ENCODE data around the gene BRWD1. TPM values are rescaled to one million over a fixed set of nuclear protein-coding genes. Genes with fewer than 3 reads are reported as not detected.
A peak's percentile ranks its signal among the peaks of the same experiment; 100 is the strongest.

Gene BRWD1
- total RNA-seq, result 10 to 100 TPM; 27.7 to 39.9 TPM

- ATAC-seq (replicated peaks), result peak; percentile 50
- Mint-ChIP-seq H3K9me3 (no peaks in the 10 kb centered on the region), H3K4me3 (peak within 1 kb of the TSS; percentile 93), H3K27ac (peak within 1 kb of the TSS; percentile 96), H3K4me1 (peaks cover 34% of the 10 kb centered on the region), H3K36me3 (ENCODE audit: low read depth) (peaks cover 51% of the 10 kb centered on the region), H3K27me3 (no peaks in the 10 kb centered on the region)
Measured at GRCh38 chr21:39313571-39314142, at the start of gene BRWD1. Gene BRWD1 (minus strand): TSS chr21:39313632. CDS start chr21:39313491, 141 bp downstream.

- no peaks in the 10 kb centered on the region for H3K9me3 Mint-ChIP-seq
- no peaks in the 10 kb centered on the region for H3K36me3 Mint-ChIP-seq (ENCODE audit: low read depth)
- peaks cover 7% of the 10 kb centered on the region for H3K27me3 Mint-ChIP-seq
- no peak overlapping the region for H3K4me3 Mint-ChIP-seq
- no peak for ATAC-seq (replicated peaks)
- no peak overlapping the region for H3K27ac Mint-ChIP-seq
- H3K4me1 Mint-ChIP-seq, result no peaks in the 10 kb centered on the region
Measured at GRCh38 chr21:39362733-39363132, 49.3 kb upstream of the BRWD1 start.

- H3K27me3 Mint-ChIP-seq, result no peaks in the 10 kb centered on the region
- H3K4me3 Mint-ChIP-seq, result no peak overlapping the region
- no peak for ATAC-seq (replicated peaks)
Measured at GRCh38 chr21:39359382-39359781, 46.0 kb upstream of the BRWD1 start.

GRCh38 chr21:39353295-39353694 is 39.9 kb upstream of the BRWD1 start:
- peaks cover 6% of the 10 kb centered on the region for H3K36me3 Mint-ChIP-seq (ENCODE audit: low read depth)
- no peaks in the 10 kb centered on the region for H3K27me3 Mint-ChIP-seq
- no peaks in the 10 kb centered on the region for H3K9me3 Mint-ChIP-seq
- no peak overlapping the region for H3K27ac Mint-ChIP-seq
- no peak for ATAC-seq (replicated peaks)
- H3K4me1 Mint-ChIP-seq, result peaks cover 4% of the 10 kb centered on the region
- no peak overlapping the region for H3K4me3 Mint-ChIP-seq

More at GRCh38 chr21:39359382-39359781, 46.0 kb upstream of the BRWD1 start:
- Mint-ChIP-seq H3K4me1 (no peaks in the 10 kb centered on the region), H3K27ac (no peak overlapping the region), H3K9me3 (no peaks in the 10 kb centered on the region), H3K36me3 (ENCODE audit: low read depth) (no peaks in the 10 kb centered on the region)

GRCh38 chr21:39350094-39351005 is 36.9 kb upstream of the BRWD1 start:
- Mint-ChIP-seq H3K4me1 (peaks cover 22% of the 10 kb centered on the region), H3K9me3 (no peaks in the 10 kb centered on the region), H3K27ac (peak overlapping the region; percentile 95), H3K4me3 (peak overlapping the region; percentile 90), H3K36me3 (ENCODE audit: low read depth) (peaks cover 36% of the 10 kb centered on the region), H3K27me3 (no peaks in the 10 kb centered on the region)
- ATAC-seq (replicated peaks), result no peak

DNA sequence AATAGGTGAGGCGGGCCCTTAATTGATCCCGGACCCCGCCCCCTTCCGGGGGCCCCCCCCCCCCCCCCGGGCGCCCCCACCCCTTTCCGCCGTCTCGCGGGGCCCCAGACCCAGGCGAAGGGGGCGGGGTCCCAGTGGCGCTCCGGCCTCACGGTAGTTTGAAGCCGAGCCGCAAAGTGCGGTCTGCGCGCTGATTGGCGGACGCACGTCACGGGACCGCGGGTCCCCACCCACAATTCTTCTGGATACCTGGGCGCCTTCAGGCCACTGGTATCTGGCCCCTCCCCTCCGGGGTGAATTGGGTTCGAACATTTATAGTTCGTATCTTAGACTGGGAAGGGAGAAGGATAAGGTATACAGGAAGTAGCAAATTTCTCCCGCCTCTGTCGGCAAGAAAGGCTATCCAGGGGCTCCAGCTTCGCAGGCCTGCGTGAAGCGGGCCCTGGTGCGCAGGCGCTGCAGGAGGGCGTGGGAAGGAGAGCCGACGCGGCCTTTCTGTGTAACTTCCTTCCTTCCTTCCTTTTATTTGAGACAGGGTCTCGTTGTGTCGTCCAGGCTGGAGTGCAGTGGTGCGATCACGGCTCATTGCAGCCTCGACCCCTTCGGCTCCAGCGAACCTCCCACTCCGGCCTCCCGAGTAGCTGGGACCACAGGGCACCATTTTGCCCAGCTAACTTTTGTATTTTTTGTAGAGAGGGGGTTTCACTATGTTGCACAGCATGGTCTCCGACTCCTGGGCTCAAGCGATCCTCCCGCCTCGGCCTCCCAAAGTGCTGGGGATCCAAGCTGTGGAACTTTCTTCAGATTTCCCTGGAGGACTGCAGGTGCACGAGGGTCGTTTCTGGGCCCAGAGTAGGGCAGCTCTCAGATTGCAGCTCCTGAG is 36.0 kb upstream of the BRWD1 start:
- Mint-ChIP-seq H3K36me3 (ENCODE audit: low read depth) (peaks cover 44% of the 10 kb centered on the region), H3K27me3 (no peaks in the 10 kb centered on the region), H3K27ac (peak overlapping the region; percentile 95), H3K9me3 (no peaks in the 10 kb centered on the region), H3K4me1 (peaks cover 27% of the 10 kb centered on the region), H3K4me3 (peak overlapping the region; percentile 90)
- ATAC-seq (replicated peaks), result peak; percentile 91

DNA sequence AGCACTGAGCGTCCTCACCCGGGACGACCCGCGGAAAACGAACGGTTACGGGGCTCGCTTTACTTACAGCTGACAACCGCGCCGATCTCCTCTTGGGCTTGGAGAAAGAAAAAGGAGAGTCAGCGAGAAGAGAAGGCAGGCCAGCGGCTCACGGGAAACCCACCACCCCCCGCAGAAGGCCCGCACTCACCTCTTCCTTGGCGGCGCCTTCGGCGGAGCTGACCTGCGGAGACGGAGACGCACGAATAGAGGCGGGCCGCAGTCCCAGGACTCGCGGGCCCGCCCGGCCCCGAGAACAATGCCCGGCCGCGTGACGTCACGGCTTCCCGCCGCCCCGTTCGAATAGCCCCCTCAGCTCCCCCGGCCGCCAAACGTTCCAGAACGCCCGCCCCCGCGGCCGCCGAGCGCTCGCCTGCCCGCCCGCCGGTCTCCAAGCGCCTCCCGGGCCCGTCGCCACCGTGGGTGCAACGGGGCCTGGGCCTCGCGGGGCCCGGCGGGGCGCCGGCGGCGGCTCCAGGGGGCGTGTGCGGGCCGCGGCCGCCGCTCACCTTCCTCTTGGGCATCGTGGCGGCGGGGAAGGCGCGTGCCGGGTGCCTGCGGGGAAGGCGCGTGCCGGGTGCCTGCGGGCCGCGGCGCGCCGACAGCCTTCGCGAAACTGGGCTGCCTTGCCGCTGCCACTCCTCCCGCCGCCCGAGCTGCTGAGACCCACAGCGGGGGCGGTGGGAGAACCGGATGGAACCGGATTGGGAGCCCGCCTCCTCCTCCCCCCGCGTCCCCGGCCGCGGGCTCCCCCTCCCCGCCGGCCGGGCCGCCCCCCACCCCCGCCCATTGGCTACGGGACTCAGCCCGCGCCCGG is 35.2 kb upstream of the BRWD1 start, which contains the start of gene HMGN1:
Gene HMGN1, minus strand, starts transcription at position 734 of the 856 bp plus-strand sequence. Its CDS starts 171 bp downstream, at position 563.
- Mint-ChIP-seq H3K27ac (peak within 1 kb of the TSS; percentile 95), H3K27me3 (no peaks in the 10 kb centered on the region), H3K36me3 (ENCODE audit: low read depth) (peaks cover 53% of the 10 kb centered on the region), H3K9me3 (no peaks in the 10 kb centered on the region), H3K4me1 (peaks cover 27% of the 10 kb centered on the region), H3K4me3 (peak within 1 kb of the TSS; percentile 90)
- ATAC-seq (replicated peaks), result peak; percentile 60

DNA sequence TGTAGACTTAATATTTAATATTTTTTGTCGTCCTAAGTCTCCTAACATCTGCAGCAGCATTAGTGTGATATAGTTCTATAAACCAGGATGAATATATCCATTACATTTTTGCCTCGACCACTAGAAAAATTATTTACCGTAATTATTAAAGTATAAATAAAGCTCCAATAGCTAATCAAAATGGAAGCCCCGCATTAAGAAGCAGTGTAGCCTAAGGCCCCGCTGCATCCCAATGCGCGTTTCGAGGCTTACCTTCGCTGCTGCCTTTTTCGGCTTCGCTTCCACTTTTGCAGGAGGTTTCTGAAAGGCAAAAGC is 34.6 kb upstream of the BRWD1 start:
- H3K36me3 Mint-ChIP-seq (ENCODE audit: low read depth), result peaks cover 59% of the 10 kb centered on the region
- H3K9me3 Mint-ChIP-seq, result no peaks in the 10 kb centered on the region
- ATAC-seq (replicated peaks), result peak; percentile 2
- H3K4me1 Mint-ChIP-seq, result peaks cover 27% of the 10 kb centered on the region
- H3K4me3 Mint-ChIP-seq, result peak overlapping the region; percentile 90
- H3K27ac Mint-ChIP-seq, result peak overlapping the region; percentile 70
- no peaks in the 10 kb centered on the region for H3K27me3 Mint-ChIP-seq

DNA sequence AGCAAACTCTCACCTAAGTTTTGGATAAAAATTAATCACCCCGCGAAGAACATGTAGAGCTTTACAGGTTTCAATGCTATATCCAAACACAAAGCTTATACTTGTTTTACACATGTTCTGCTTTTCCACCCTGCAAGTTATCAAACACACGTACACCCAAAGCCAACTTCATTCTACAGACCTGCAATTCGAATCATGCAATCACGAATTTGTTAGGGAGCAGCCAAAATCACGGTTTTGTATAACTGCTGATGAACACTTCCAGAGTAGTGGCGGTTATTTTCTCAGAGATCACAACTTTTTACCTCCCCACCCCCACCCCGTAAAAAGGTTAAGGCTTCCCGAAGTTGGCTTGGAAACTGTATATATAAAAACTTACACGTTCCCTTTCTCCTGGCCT is 34.1 kb upstream of the BRWD1 start:
- no peaks in the 10 kb centered on the region for H3K27me3 Mint-ChIP-seq
- H3K27ac Mint-ChIP-seq, result peak overlapping the region; percentile 70
- no peak for ATAC-seq (replicated peaks)
- peak overlapping the region; percentile 90 for H3K4me3 Mint-ChIP-seq
- H3K36me3 Mint-ChIP-seq (ENCODE audit: low read depth), result peaks cover 64% of the 10 kb centered on the region
- peaks cover 27% of the 10 kb centered on the region for H3K4me1 Mint-ChIP-seq
- H3K9me3 Mint-ChIP-seq, result no peaks in the 10 kb centered on the region

DNA sequence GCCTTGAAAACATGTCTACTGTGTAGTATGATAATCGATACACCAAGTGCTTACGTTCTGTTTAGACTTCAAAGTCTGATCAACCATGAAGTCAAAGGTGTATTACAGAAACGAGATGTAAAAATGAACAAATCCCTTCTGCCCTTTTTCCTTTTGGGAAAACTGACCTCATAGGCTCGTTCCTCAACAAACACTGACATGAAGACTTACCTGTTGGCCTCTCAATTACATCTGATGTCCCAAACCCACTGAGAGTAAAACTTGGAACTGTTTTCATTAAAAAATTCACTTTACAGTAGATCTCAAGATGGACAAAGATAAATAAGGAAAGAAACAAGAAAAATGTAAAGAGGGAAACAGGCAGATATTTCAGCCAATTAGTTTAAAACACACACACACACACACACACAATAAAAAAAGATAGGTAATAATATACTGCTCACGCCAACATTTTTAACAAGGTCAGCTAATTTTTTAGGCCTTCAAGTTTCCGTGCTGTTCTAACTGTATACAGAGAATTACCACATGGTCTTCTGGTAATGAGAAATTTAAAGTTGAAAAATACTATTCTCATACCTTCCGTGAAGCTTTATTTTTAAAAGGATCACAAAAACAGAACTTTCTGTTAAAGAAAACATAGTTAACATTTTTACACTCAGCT is 33.4 kb upstream of the BRWD1 start:
- no peaks in the 10 kb centered on the region for H3K27me3 Mint-ChIP-seq
- peaks cover 27% of the 10 kb centered on the region for H3K4me1 Mint-ChIP-seq
- no peaks in the 10 kb centered on the region for H3K9me3 Mint-ChIP-seq
- peak overlapping the region; percentile 70 for H3K27ac Mint-ChIP-seq
- H3K4me3 Mint-ChIP-seq, result peak overlapping the region; percentile 90
- ATAC-seq (replicated peaks), result no peak
- peaks cover 71% of the 10 kb centered on the region for H3K36me3 Mint-ChIP-seq (ENCODE audit: low read depth)

GRCh38 chr21:39346206-39346605 is 32.8 kb upstream of the BRWD1 start:
- Mint-ChIP-seq H3K4me1 (peaks cover 27% of the 10 kb centered on the region), H3K27me3 (no peaks in the 10 kb centered on the region), H3K4me3 (peak overlapping the region; percentile 90), H3K9me3 (no peaks in the 10 kb centered on the region), H3K27ac (peak overlapping the region; percentile 70), H3K36me3 (ENCODE audit: low read depth) (peaks cover 77% of the 10 kb centered on the region)
- ATAC-seq (replicated peaks), result no peak

DNA sequence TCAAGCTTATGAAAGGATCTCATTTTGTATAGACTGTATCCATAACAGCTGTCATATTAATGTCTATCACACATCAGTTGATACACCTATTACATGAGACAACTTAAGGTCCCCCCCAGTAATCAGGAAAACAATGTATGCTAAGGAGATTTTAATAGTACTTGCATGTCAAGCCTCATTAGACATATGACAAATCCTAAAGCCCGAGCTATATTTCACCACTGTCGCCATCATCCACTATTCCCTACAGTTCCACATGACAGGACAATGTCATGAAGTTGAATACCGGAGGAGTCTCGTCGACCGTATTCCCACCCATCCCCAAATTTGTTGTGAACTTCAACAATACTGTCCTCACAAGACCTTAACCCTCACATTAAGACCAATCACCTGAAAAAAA is 32.0 kb upstream of the BRWD1 start:
- H3K4me1 Mint-ChIP-seq, result peaks cover 27% of the 10 kb centered on the region
- peaks cover 83% of the 10 kb centered on the region for H3K36me3 Mint-ChIP-seq (ENCODE audit: low read depth)
- H3K9me3 Mint-ChIP-seq, result no peaks in the 10 kb centered on the region
- peak overlapping the region; percentile 90 for H3K4me3 Mint-ChIP-seq
- ATAC-seq (replicated peaks), result no peak
- H3K27me3 Mint-ChIP-seq, result no peaks in the 10 kb centered on the region
- H3K27ac Mint-ChIP-seq, result peak overlapping the region; percentile 70

- Mint-ChIP-seq H3K4me3 (peak overlapping the region; percentile 90), H3K36me3 (ENCODE audit: low read depth) (peaks cover 83% of the 10 kb centered on the region), H3K27me3 (no peaks in the 10 kb centered on the region), H3K27ac (no peak overlapping the region), H3K4me1 (peaks cover 24% of the 10 kb centered on the region), H3K9me3 (no peaks in the 10 kb centered on the region)
- no peak for ATAC-seq (replicated peaks)
Measured at GRCh38 chr21:39344848-39345247, 31.4 kb upstream of the BRWD1 start.
